IPS DF 4.7 (cell line): ENCODE data around the gene HSPA12B.

ENCODE experiments used
- DNase-seq: peaks from one replicate; pipeline ENCODE4 v3.0.0-alpha.2; 2013; ENCODE audit warnings: low spot score; ENCODE audit errors: extremely low read depth

Gene HSPA12B, protein sequence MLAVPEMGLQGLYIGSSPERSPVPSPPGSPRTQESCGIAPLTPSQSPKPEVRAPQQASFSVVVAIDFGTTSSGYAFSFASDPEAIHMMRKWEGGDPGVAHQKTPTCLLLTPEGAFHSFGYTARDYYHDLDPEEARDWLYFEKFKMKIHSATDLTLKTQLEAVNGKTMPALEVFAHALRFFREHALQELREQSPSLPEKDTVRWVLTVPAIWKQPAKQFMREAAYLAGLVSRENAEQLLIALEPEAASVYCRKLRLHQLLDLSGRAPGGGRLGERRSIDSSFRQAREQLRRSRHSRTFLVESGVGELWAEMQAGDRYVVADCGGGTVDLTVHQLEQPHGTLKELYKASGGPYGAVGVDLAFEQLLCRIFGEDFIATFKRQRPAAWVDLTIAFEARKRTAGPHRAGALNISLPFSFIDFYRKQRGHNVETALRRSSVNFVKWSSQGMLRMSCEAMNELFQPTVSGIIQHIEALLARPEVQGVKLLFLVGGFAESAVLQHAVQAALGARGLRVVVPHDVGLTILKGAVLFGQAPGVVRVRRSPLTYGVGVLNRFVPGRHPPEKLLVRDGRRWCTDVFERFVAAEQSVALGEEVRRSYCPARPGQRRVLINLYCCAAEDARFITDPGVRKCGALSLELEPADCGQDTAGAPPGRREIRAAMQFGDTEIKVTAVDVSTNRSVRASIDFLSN

DNA sequence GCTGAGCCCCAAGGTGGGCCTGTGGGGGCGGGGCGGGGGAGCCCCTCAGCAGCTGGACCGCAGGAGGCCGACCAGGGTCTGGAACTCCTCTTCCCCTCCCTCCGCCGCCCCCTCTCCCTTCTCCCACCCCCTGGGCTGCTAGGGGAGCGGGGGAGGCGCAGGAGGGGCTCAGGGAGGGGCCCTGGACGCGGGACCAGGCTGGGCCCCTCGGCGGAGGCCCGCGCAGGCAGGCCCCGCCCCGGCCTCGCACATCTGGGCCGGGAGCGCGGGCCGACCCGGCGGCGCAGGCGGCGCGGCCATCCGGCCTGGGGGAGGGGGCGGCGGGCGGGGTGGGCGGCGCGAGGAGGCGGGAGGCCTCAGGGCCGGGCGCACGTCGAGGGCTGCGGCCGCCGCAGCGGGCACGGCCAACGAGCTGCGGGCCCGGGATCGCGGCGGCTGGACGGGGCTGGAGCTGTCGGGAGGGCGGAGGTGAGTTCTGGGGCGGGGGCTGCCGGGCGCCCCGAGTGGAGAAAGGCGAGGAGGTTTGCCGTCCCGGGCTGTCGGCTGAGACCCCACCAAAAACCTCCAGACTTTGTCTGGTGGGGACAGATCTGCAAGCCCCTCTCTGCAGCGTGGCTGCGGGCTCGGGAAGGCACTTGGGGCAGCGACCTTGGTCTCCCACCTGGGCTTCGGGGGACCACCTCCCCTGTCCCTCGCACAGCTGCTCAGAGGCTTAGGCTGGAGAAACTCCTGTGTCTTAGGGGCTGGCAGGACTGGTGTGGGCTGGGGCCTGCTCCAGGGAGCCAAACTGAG lies at the start of gene HSPA12B:
TSS of gene HSPA12B (plus strand) at position 359 of the 792 bp plus-strand sequence. CDS start 5,990 bp downstream, outside the sequence.
- no peak for DNase-seq

DNA sequence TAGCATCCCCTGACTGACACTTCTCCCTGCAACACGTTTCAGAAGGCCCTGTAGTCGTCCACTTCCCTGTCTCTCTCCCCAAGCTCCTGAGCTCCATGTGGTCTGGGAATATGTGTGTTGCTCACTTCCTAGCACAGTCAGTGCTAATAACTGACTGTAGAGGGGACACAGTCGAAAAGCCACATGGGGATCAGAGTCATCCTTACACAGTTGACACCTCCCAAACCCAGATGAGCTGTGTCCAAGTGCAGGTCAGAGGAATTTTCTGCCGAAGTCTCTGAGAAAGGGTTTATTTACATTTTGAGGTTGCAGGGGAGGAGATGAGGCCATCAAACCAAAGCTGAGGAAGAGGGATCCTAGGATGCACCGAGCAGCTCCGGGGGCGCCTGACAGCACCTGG lies 47.1 kb upstream of the HSPA12B start:
- no peak for DNase-seq

DNA sequence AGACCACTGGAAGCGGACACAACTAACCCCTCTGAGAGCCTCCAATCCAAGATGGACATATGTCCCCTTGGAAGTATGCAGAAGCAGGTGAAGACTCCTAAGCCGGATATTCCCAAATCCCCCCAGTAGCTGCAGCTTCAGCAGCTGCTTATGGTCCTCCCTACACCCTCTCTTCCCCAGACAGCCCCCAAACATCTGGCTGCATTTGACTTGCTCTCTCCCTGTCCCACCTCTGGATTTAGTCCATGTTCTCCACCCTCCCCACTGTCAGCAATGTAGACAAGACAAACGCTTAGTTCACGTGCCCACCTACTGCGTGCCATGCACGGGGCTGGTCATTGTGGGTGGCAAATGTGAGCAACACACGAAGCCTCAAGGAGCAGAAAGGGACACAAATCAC lies 46.1 kb upstream of the HSPA12B start:
- DNase-seq, result no peak

DNA sequence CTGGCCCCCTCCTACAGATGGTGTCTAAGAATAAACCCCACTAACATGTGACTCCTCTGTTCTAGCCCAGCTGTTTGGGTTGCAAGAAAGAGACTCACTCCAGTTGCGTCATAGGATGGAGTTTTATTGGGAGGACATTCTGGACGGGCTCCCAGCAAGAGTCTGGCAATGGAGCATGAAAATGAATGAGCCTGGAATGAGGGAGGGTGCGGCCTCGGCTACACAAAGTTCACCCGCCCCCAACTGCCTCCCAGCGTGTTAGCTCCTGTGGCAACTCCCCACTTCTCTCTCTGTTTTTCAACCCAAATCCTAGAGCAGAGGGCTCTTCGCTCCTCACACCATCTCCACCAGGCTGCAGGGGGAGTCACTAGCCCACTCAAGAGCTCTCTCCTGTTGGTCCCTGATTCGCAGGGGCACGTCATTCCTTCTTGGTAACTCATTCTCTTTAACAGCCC lies 45.6 kb upstream of the HSPA12B start:
- DNase-seq, result no peak

DNA sequence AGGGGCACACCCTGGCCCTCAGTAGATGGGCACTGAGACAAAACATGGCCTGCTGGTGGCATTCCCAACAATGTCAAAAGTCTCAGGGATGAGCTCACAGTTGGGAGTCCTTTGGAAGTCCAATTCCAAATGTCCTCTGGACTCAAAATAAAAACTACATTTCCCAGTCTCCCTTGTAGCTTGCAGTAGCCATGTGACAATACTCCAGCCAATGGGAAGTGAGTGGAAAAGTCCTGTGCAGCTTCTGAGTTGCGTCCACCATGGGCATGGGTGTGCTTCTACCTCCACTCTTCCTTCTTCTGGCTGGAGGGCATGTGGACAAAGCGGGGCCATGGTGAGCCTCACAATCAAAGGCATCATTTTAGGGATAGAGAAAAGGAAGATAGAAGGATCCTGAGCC lies 44.8 kb upstream of the HSPA12B start:
- no peak for DNase-seq

DNA sequence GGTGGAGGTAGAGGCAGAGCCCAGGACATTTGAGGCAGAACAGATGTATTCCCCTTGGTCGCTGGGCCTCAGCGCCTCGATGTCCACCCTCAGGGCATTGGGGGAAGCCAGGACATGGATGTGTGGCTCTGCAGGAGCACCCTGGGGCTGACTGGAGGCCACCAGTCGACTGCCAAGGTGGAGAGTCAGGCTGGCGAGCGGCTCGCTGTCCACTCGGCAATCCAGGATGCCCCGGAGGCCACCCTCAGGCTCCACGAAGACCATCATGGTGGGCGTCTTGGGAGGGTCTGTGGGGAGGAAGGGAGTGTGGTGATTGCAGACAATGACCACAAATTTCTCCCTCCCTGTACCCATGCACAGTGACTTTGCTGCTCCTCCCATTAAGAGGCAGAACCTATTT lies 42.5 kb upstream of the HSPA12B start:
- no peak for DNase-seq

DNA sequence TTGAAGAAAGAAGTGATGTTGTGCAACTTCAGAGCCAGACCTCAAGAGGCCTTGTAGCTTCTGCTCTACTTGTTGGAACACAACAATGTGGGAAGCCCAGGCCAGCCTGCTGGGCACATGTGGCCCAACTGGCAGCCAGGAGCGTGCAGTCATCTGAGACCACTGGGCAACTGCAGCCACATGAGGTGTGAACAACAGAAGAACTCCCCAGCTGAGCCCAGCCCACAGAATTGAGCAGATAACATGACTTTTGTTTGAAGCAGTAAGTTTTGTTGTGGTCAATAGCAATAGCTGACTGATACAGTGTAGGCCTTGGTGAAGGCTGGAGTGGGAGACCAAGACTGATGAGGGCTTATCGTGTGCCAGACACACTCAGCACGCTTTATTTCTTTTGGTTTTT lies 42.1 kb upstream of the HSPA12B start:
- no peak for DNase-seq

DNA sequence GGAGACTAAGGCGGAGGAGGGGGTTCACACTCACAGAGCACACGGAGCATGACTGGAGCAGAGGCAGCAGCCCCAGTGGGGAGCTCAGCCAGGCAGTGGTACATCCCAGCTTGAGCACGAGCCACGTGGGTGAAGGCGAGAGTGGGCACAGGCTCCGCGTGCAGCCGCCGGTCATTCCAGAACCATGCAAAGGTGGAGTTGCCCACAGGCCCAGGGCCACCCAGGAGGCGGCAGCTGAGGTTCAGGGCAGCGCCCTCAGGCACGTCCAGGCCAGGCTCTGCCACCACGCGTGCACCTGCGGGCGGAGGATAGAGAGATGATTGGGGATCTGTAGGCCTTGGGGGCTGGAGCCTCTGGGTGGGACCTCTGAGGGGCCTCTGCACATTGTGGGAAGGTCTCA lies 41.2 kb upstream of the HSPA12B start:
- no peak for DNase-seq

DNA sequence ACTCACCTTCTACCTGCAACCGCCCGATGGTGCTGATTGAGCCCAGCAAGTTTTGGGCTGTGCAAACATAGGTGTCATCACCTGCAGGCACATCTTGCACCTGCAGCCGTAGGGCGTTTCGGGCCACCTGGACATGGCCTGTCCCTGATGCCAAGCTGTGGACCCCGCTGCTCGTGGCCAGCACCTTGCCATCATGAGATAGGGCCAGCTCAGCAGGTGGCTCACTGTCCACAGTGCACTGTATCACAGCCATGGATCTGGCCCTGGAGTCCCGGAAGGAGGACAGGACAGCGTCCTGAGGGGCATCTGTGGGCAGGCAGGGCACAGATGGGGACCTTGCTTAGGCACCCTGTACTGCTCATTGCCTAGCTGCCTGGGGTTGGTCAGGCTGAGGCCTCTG lies 40.6 kb upstream of the HSPA12B start:
- DNase-seq, result no peak

DNA sequence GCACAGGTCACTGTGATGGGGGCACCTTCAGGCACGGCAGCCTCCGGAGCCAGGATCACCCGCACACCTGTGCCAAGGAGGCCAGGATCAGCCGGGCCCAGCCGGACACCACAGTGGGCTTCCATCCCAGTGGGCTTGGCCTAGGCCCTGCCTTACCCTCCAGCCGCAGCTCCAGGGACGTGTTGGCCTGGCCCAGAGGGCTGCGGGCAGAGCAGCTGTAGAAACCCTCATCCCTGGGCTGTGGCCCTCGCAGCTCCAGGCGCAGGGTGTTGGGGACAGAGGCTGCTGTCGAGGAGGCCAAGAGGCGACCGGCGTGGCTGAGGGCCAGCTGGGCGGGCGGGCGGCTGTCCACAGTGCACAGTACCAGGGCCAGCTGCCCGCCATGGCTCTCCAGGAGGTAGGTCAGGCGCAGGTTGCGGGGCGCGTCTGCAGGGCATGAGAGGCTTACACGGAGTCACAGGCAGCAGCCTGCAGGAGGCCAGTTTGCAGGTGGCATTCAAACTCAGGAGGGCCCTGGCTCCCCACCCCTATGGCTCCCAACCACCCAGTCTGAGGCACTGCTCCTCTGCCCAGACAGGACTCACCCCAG lies 39.7 kb upstream of the HSPA12B start:
- no peak for DNase-seq

DNA sequence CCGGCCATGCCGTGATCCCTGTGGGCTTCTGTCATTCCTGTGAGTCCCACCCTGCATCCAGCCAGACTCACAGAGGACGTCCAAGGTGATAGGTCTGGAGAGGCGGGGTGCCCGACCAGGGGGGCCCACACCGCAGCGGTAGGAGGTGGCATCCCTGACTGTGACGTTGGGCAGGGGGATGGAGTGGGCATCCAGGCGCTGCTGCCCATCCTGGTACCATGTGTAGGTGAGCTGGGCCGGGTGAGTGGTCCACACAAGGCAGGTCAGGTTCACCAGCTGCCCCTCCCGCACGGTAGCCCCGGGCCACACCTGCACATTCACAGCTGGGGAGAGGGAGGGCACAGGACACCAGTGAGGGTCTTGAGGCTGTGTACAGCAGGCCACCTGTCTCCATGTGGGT lies 39.1 kb upstream of the HSPA12B start:
- DNase-seq, result no peak

DNA sequence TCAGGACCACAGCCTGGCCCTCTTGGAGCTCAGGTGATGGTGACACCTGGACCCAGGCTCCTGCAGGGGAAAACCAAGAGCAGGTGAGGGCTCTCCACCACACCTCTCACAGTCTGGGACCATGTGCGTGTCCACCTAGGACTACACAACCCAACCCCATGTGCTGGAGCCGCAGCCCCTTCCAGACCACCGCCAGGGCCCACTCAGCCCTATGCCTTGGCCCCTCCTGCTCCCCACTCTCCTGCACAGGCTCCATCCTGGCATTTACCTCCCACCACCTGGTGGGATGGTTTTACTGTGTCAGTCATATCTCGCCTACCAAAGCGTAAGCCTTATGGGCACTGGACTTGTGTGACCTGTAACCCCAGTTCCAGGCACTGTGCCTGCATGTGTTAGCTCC lies 37.6 kb upstream of the HSPA12B start:
- DNase-seq, result no peak

DNA sequence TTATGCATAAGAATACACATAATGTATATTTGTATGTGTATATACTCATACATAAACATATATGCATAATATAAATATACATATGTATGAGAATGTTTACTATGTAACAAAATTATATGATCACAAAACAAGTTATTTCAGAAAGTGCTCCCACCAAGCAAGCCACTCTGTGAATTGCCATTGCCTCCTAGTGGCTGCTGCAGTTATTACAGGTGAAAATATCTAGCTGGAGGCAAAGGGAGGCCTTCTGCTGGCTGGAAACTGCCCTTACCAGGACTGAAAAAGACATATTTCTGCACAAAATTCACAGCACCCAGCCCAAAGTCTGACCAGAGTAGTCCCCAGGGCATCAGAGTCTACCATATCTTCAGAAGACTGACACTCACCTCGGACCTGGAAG lies 36.3 kb upstream of the HSPA12B start:
- no peak for DNase-seq

DNA sequence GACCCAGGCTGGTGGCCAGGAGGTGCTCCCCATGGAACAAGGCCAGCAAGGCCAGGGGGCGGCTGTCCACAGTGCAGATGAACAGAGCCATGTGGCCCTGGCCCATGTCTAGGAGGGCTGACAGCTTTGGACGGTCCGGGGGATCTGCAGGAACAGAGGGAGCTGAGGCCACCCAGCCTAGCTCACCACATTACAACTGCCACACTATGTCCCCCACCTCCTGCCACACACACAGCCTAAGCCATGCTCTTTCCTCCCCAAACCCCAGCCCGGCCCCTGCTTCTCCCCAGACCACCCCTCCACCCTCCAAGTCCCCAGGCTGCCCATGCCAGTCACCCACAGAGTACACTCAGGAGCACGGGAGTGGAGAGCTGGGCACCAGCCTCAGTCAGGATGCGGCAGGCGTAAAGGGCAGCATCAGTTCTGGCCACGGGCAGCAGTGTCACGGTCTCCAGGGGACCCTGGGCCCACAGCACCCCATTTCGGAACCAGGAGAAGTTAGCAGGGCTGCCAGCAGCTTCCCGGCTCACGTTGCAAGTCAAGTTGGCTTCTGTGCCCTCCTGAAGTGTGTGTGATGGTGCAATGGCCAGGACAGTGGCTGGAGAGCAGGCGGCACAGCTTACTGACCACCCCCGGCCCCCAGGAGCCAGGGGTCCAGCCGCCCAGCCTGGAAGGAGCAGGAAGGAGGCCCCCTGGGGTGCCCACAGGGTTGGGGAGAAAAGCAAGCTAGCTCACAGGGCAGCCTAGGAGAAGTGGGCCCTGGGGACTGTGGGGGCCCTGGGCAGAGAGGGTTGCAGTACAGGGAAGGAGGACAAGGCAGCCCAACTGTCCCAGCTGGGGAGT lies 35.5 kb upstream of the HSPA12B start:
- DNase-seq, result no peak

DNA sequence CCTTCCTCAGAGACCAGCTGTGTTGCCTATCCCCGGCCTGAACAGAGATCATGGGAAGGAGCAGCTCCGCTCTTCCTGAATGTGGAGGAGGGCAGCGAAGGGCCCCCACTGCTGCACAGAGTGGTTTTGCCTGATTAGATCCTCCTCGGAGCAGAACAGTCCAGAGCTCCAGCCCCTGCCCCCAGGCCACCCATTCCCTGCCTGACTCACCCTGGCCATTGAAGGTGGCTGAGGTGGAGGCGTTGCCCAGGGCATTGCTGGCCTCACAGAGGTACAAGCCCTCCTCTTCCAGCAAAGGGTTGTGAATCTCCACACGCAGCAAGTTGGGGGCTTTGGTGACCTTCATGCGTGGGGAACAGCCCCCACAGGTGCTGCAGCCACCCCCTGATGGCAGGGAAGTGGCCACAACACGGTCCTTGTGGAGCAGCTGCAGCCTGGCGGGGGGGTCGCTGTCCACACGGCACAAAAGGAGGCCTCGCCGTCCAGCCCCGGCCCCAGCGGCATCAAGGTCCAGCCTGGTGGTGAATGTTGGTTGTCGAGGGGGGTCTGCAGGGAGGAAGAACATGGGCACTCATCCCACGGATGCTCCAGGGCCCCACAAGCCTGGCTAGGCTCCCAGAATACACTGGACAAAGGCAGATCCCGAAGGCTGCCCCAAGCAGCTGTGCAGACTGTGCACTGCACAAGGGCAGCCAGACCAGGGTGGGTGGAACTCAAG lies 34.7 kb upstream of the HSPA12B start:
- no peak for DNase-seq

DNA sequence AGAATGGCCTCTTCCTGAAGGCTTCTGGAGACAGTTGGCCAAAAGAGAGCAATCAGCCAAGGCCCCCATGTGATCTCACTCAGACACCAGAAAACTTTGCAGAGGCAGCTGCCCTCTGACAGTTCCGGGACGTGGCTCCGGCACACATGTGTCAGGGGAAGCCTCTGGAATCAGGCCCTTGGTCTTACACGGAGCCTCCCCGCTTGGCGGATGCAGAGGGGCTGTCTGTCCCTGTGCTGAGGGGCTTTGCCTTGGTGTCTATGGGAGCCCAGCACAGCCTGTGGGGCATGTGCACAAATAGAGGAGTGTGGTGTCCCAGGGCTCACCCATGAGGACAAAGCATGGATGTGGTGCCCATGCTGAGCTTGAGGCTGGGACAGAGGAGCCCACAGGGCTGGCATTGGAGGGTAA lies 33.9 kb upstream of the HSPA12B start:
- DNase-seq, result no peak

DNA sequence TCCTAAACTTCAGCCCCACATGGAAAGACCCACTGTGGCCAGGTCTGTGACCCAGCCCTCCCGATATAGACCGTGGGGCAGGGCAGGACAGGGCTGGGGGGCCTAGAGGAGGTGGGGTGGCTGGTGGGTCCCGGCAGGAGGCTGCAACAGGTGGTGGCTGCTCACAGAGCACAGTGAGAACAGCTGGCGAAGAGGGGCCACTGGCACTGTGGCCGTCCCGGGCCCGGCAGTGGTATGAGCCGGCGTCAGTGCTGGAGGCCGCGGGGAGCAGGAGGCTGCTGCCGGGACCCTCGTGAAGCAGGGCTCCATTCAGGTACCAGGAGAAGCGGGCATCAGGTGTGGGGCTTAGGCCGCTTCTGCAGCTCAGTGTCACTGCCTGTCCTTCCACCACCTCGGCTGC lies 33.4 kb upstream of the HSPA12B start:
- no peak for DNase-seq

DNA sequence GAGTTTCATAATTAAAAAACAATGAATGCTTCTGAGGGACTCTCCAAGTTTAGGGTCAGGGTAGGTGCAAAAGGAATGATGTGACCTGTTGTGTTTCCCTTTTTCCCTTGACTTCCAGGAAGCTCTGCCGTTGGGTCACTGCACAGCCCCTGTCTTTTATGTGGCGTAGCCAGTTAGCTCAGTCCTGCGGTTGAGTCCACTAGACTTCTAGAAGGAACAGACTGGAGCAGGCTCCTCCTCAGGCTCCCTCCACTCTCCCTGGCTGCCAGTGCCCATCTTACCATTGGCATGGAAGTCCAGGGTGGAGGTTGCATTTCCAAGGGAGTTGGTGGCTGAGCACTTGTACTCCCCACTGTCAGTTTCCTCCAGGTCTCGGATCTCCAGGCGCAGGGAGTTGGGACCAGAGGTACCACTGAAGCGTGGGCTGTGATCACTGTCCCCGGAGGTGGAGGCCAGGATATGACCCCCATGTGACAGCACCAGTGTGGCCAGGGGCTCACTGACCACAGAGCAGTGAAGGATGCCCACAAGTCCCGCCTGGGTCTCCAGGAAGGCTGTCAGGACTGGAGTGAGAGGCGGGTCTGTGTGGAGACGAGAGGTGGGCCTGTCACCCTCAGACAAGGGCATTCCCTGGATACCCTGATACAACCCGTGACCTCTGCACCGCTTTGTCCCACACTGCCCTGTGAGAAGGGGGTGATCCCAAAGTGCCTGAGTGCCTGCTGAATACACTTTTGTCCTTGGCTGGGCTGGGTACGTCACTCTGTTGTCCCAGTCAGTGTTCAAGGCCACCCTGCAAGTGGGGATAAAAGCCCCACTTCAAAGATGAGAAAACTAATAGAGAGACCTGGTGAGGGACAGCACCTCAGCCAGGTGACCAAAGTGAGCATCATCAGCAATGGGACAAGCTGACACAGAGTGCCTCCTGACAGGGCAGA lies 31.2 kb upstream of the HSPA12B start:
- no peak for DNase-seq
